Activated CD4-positive, alpha-beta T cell treated with anti-CD3 and anti-CD28 coated beads for 48 hours (primary cell): ENCODE data around the gene EEF2KMT.
A peak's percentile ranks its signal among the peaks of the same experiment; 100 is the strongest.
"Not testable (repeated sequence)": the region's sequence is repeated elsewhere in the genome, so short reads cannot be mapped to it uniquely, and the experiment has no call there.

Experiments used
- DNase-seq: peaks from one replicate; pipeline ENCODE4 v3.0.0-alpha.2; 2020

Gene EEF2KMT

GRCh38 chr16:5097470-5098220 lies at the start of gene EEF2KMT:
EEF2KMT (minus strand) TSS chr16:5097795; CDS start chr16:5097739, 56 bp downstream.
- DNase-seq: peak; percentile 98

GRCh38 chr16:5144621-5144956 lies 47.0 kb upstream of the EEF2KMT start:
- DNase-seq: not testable (repeated sequence)

- no peak for DNase-seq
These were observed 46.4 kb upstream of the EEF2KMT start for GRCh38 chr16:5143761-5144620.

GRCh38 chr16:5140151-5140550 lies 42.6 kb upstream of the EEF2KMT start:
- not testable (repeated sequence) for DNase-seq

GRCh38 chr16:5134739-5135452 lies 37.3 kb upstream of the EEF2KMT start:
- DNase-seq: not testable (repeated sequence)

- DNase-seq: not testable (repeated sequence)
These were observed 35.5 kb upstream of the EEF2KMT start for GRCh38 chr16:5132915-5133600.

GRCh38 chr16:5131467-5132004 lies 33.9 kb upstream of the EEF2KMT start:
- DNase-seq: not testable (repeated sequence)

GRCh38 chr16:5117300-5118087 lies 19.9 kb upstream of the EEF2KMT start:
- DNase-seq: peak; percentile 41

- not testable (repeated sequence) for DNase-seq
These were observed 19.2 kb upstream of the EEF2KMT start for GRCh38 chr16:5116780-5117295.

GRCh38 chr16:5110933-5111332 lies 13.3 kb upstream of the EEF2KMT start:
- DNase-seq: not testable (repeated sequence)

GRCh38 chr16:5108505-5109158 lies 11.0 kb upstream of the EEF2KMT start:
- no peak for DNase-seq

GRCh38 chr16:5105039-5105438 lies 7.4 kb upstream of the EEF2KMT start:
- DNase-seq: not testable (repeated sequence)

- not testable (repeated sequence) for DNase-seq
These were observed 5.9 kb upstream of the EEF2KMT start for GRCh38 chr16:5103296-5104032.

- DNase-seq: not testable (repeated sequence)
These were observed 1.6 kb upstream of the EEF2KMT start for GRCh38 chr16:5099174-5099573.

GRCh38 chr16:5098221-5099159 lies 895 bp upstream of the EEF2KMT start:
- peak; percentile 77 for DNase-seq

GRCh38 chr16:5097061-5097469 lies 530 bp downstream of the EEF2KMT start:
- peak; percentile 58 for DNase-seq

GRCh38 chr16:5096437-5097060 lies 1.0 kb downstream of the EEF2KMT start:
- not testable (repeated sequence) for DNase-seq

GRCh38 chr16:5095145-5095830 lies 2.3 kb downstream of the EEF2KMT start:
- not testable (repeated sequence) for DNase-seq
